Right ventricle myocardium superior (tissue), 1 donor: ENCODE measurements around the gene METTL23. TPM values are rescaled to one million over a fixed set of nuclear protein-coding genes. Genes with fewer than 3 reads are reported as not detected.
"Not testable (repeated sequence)": the region's sequence is repeated elsewhere in the genome, so short reads cannot be mapped to it uniquely, and the experiment has no call there.

Experiments used
- ATAC-seq: fragments of 200-7000 bp; cut with Tn5 transposase; one replicate; pipeline ENCODE4 v1.9.1; 2020; ENCODE audit warnings: mild to moderate bottlenecking; ENCODE audit not compliant: poor library complexity
- DNase-seq: peaks from one replicate; pipeline ENCODE4 v3.0.0-alpha.2; 2020
- intact Hi-C: fragments of 100-400 bp; cut with DNase I; formaldehyde crosslinking; loops from one replicate; pipeline ENCODE4 v1.11.2; 2022
- total RNA-seq: library from RNA; stranded (reverse); fragmentation: NEBNext Ultra II Directional; extraction: Animal tissue kit (Norgen Biotek cat#: 25700); gene quantifications from one replicate; pipeline ENCODE4 v1.2.1, GENCODE V29; 2021
- donor health status: DM: no; HTN: yes; CAD: no; lungs with severe emphysema.

Gene METTL23
- total RNA-seq, 1 donor from 2014 or later, result 19.0 TPM

DNA sequence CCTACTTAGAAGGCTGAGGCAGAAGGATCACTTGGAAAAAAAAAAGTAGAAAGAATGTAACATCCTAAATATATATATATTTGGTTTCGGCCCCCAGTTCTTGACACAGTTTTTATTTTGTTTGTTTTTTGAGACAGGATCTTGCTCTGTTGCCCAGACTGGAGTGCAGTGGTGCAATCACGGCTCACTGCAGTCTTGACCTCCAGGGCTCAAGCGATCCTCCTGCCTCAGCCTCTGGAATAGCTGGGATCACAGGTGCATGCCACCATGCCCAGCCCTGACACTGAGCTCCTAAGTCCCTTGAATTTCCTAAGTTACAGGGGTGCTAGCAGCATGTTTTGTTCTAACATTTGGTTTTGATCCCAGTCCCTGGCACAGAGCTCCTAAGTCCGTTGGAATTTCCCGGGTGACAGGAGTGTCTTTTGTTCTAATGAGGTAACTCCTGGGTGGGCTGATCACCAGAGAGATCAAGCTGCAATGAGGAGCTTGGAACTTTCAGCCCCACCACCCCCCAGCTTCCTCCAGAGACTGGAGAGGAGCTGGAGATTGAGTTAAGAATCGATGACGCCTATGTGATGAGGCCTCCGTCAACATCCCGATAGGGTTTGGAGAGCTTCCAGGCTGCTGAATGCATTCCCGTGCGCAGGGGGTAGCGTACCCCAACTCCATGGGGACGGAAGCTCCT is 35.9 kb upstream of the METTL23 start:
- DNase-seq (peak; percentile 18), ATAC-seq (no peak)
- intact Hi-C loops, result no loop called here

DNA sequence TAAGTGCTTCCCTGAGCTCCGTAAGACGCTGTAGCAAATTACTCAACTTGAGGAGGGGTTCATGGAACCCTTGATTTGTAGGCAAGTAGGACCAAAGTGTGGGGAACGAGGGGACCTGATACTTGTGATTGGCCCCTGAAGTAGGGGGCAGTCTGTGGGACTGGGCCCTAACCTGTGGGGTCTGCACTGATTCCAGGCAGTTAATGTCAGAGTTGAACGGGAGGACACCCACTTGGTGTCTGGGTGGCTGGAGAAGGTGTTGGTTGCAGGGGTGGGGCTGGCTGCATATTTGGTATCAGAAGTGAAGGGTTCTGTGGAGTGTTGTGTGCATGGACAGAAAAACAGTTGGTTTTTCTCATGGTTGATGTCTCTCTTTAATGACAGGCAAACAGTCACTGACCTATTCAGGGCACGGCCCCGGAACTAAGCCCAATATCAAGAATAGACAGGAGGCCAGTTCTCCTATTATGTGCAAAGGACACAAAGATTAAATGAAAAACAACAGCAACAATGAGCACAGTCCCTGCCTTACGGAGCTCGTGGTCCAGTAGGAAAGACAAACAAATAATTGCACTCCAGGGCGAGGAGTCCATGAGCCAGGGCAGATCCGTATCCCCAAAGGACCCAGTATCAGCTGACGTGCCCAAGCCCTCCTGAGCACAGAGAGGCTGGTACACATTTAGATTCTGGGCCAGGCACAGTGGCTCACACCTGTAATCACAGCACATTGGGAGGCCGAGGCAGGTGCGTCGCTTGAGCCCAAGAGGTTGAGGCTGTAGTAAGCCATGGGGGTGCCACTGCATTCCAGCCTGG is 35.1 kb upstream of the METTL23 start:
- ATAC-seq (no peak), DNase-seq (peak; percentile 34)
- intact Hi-C loops, result no loop called here

- ATAC-seq (no peak), DNase-seq (peak; percentile 40)
- intact Hi-C loops, result no loop called here
These were observed 31.4 kb upstream of the METTL23 start for GRCh38 chr17:76695059-76695831.

GRCh38 chr17:76696763-76697701 is 29.6 kb upstream of the METTL23 start:
- peak; percentile 9 for ATAC-seq
- DNase-seq, result peak; percentile 72
- intact Hi-C loops, result no loop called here

- ATAC-seq (peak; percentile 21), DNase-seq (peak; percentile 51)
- intact Hi-C loops, result no loop called here
These were observed 28.8 kb upstream of the METTL23 start for GRCh38 chr17:76697702-76698465.

DNA sequence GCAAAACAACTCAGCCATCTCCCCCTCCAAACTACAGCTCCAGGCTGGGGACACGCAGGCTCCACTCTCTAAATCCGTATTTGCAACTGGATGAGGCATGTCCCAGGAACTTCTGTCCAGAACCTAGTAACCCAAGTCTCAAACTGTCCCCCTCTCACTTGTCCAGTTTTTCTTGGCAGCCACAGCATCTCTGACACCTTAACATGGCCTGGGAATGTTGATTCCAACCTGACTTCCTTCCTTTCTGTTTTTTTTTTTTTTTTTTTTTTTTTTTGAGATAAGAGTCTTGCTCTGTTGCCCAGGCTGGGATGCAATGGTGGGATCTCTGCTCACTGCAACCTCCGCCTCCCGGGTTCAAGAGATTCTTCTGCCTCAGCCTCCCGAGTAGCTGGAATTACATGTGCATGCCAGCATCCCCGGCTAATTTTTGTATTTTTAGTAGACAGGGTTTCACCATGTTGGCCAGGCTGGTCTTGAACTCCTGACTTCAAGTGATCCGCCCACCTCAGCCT is 28.1 kb upstream of the METTL23 start:
- intact Hi-C loops, ATAC-seq, DNase-seq: not testable (repeated sequence)

DNA sequence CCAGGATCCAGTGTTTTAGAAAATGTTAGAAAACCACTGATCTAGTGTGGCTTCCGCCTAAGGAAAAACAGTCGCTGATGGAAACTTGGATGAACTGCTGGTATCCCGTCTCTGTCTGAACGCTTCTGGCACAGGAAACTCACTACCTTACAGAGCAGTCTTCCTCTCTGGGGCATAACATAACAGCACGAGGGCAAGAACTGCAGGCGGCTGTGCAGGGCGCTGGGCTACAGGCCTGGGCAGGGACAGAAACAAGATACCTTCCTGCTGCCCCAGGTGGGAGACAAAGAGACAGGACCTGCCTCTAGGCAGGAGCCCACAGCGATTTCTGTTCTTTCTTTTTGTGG is 26.4 kb upstream of the METTL23 start:
- no peak for DNase-seq
- ATAC-seq, result peak; percentile 19
- intact Hi-C loops, result no loop called here

DNA sequence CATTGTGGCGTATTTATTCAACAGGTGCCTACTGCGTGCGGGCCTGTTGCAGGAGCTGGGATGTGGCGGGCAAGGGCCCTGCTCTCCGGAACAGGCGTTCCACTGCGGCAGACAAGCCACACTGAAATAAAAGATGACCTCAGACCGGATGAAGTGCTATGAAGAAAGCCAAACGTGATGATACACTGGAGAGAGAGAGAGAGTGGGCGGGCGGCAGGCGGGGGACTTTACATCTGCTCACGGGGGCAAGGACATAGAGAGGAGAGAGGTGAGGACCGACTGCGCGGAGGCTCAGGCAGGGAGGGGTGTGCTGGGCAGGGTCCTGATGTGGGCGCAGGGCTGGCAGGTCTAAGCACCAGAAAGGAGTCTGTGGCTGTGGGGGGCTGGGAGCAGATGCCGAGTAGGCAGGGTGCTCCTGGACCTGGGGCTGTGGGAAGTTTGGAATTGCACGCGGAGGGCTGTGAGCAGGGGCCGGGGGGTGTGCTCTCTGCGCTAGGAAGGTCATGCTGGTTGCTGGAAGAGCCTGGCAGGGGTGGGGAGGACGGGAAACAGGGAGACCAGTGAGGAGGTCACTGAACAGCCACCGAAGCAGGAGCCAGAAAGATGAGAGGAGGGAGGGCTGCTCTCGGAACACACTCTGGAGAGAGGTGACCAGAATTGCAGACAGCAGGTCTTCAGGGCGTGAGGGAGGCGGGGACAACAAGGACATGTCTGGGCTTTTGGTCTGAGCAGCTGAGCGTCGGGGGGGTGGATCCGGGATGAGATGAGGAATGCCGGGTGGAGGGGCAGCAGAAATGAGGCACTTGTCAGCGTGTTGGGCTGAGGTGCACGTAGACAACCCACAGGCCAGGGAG is 25.8 kb upstream of the METTL23 start:
- DNase-seq (peak; percentile 79), ATAC-seq (peak; percentile 79)
- intact Hi-C loops, result no loop called here

- peak; percentile 33 for DNase-seq
- intact Hi-C loops, result no loop called here
- ATAC-seq, result peak; percentile 1
These were observed 25.1 kb upstream of the METTL23 start for GRCh38 chr17:76701471-76701967.

GRCh38 chr17:76702076-76702475 is 24.6 kb upstream of the METTL23 start:
- no peak for DNase-seq
- intact Hi-C loops, result no loop called here
- no peak for ATAC-seq

GRCh38 chr17:76702941-76703637 is 23.6 kb upstream of the METTL23 start:
- intact Hi-C loops, result no loop called here
- ATAC-seq (no peak), DNase-seq (peak; percentile 30)

- intact Hi-C loops, result no loop called here
- ATAC-seq, result no peak
These were observed 21.8 kb upstream of the METTL23 start for GRCh38 chr17:76704805-76705204.

DNA sequence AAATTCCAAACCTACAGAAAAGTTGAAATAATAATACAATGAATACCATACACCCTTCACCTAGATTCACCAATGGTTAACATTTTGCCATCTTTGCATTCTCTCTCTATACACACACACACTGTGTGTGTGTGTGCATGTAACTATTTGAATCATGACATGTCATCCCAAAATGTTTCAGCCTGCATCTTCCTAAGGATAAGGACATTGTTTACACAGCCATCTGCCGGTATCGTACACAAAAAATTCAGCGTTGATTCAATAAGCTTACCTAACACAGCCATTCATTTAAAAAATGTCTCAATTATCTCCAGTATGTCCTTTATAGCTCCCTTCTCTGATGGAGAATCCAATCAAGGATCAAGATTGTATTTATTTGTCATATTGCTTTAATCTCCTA is 19.8 kb upstream of the METTL23 start:
- intact Hi-C loops, result no loop called here
- ATAC-seq (no peak), DNase-seq (no peak)

More at GRCh38 chr17:76704805-76705204, 21.8 kb upstream of the METTL23 start:
- DNase-seq, result no peak

DNA sequence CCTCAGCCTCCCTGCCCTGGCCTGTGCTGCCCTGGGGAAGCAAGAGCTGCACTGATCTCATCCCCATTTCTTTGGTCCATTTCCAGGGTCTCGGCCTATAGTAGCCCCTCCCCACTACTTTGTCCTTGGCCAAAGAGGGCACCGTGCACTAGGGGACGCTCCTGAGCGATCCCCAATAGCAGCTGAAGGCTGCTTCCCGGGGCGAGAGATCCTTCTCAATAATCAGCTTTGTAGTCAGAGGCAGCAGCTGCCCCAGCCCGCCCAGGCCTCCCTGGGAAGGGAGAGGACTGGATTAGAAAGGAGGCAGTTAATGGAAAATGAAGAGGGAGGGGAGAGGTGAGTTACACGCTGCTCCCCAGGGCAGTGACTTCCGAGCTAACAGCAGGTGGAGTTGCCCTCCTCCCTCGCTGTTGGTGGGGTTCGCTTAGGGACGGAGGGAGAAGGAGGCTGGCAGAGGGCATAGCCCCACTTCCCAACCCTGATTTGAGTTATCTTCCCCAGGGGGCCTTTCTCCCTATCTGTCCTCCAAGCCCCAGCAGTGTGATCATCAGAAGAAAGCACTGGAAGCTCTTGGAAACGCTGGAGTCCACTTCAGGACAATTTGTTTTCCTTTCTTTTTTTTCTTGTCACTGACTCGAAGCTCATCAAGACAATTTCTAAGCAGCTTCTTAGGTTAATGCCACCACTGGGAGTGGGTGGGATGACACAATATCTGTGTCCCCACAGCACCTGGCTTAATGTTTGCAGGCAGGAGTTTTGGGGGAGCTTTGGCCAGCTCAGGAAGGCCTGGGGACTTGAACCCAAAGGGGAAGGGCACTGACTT is 18.4 kb upstream of the METTL23 start:
- intact Hi-C loops, result no loop called here
- ATAC-seq (peak; percentile 8), DNase-seq (peak; percentile 55)
